ENCODE measurements around the gene SPEM2. TPM values are rescaled to one million over a fixed set of nuclear protein-coding genes. Genes with fewer than 3 reads are reported as not detected.

The SPEM2 gene
- total RNA-seq, 1 donor from 2014 or later = not detected

DNA sequence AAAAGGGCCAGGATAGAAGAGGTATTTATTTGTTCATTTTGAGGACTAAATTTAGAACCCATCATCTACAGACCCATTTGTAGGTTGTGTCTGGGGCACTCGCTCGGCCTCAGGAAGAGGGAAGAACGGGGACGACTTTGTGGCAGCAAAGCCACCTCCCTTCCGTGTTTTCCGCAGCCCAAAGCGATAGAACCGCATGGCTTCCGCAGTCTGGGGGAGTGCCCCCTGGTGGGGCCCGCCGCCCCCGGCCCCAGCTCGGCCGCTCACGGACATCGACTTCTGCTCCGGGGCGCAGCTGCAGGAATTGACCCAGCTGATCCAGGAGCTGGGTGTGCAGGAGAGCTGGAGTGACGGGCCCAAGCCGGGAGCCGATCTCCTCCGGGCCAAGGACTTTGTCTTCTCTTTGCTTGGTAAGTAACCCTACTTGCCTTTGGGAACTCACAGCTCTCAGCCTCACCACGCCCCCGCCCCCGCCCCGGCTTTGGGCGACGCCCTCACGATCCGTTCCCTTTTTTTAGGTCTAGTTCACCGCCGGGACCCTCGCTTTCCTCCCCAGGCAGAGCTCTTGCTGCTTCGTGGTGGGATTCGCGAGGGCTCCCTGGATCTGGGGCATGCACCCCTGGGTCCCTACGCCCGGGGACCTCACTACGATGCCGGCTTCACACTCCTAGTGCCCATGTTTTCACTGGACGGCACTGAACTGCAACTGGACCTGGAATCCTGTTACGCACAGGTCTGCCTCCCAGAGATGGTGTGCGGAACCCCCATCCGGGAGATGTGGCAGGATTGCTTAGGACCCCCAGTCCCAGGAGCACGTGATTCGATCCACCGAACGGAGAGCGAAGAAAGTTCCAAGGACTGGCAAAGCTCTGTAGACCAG is 10.5 kb downstream of the SPEM2 start:
- peak overlapping the region; percentile 45 to 52 for H3K27ac ChIP-seq
- peak overlapping the region; percentile 59 to 69 for H3K4me3 ChIP-seq
- H3K9me3 ChIP-seq = no peaks in the 10 kb centered on the region
- peak in 1 of 2 donors; percentile 74 for DNase-seq (ENCODE audit: low spot score in 2 of 2)
- H3K36me3 ChIP-seq = no peaks in the 10 kb centered on the region
- intact Hi-C loops (cut with DNase I) = loop anchor here (1.0 to 2.0 kb wide), 4 partner anchors 19 to 125 kb away; partner anchors contain the start of genes KCTD11, SENP3 and TMEM256
- TF ChIP-seq, protein P1, sequence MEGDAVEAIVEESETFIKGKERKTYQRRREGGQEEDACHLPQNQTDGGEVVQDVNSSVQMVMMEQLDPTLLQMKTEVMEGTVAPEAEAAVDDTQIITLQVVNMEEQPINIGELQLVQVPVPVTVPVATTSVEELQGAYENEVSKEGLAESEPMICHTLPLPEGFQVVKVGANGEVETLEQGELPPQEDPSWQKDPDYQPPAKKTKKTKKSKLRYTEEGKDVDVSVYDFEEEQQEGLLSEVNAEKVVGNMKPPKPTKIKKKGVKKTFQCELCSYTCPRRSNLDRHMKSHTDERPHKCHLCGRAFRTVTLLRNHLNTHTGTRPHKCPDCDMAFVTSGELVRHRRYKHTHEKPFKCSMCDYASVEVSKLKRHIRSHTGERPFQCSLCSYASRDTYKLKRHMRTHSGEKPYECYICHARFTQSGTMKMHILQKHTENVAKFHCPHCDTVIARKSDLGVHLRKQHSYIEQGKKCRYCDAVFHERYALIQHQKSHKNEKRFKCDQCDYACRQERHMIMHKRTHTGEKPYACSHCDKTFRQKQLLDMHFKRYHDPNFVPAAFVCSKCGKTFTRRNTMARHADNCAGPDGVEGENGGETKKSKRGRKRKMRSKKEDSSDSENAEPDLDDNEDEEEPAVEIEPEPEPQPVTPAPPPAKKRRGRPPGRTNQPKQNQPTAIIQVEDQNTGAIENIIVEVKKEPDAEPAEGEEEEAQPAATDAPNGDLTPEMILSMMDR (IDR thresholded peaks at IDR 0.05) = no peak
- H3K27me3 ChIP-seq = peaks cover 14% of the 10 kb centered on the region
- H3K4me1 ChIP-seq = peaks cover 18 to 36% of the 10 kb centered on the region in 2 donors

DNA sequence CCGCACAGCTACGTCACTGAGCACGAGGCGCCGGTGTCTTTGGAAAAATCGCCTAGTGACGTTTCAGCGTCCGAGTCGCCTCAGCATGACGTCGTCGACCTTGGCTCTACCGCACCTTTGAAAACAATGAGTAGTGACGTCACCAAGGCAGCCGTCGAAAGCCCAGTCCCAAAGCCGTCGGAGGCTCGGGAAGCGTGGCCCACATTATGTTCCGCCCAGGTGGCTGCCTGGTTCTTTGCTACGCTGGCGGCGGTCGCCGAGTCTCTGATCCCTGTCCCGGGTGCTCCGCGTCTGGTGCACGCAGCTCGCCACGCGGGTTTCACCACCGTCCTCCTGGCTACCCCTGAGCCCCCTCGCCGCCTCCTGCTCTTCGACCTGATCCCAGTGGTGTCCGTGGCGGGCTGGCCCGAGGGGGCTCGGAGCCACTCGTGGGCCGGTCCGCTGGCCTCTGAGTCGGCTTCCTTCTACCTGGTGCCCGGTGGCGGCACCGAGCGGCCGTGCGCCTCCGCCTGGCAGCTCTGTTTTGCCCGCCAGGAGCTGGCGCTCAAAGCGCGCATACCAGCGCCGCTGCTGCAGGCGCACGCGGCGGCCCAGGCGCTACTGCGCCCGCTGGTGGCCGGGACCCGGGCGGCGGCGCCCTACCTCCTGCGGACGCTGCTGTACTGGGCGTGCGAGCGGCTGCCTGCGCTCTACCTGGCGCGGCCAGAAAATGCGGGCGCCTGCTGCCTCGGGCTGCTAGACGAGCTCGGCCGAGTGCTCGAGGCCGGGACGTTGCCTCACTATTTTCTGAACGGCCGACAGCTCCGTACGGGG is 11.3 kb downstream of the SPEM2 start:
- intact Hi-C loops (cut with DNase I) = loop anchor here (1.0 to 2.0 kb wide), 4 partner anchors 18 to 124 kb away; partner anchors contain the start of genes KCTD11, POLR2A and SENP3
- peak overlapping the region; percentile 45 to 62 for H3K27ac ChIP-seq
- H3K9me3 ChIP-seq = no peaks in the 10 kb centered on the region
- DNase-seq (ENCODE audit: low spot score in 2 of 2) = peak in 1 of 2 donors; percentile 86
- peaks cover 14% of the 10 kb centered on the region for H3K27me3 ChIP-seq
- peaks cover 18 to 36% of the 10 kb centered on the region in 2 donors for H3K4me1 ChIP-seq
- peak overlapping the region; percentile 59 to 69 for H3K4me3 ChIP-seq
- H3K36me3 ChIP-seq = no peaks in the 10 kb centered on the region
- TF ChIP-seq, protein P1 (IDR thresholded peaks at IDR 0.05) = peak; percentile 61 to 89 (median 76)

DNA sequence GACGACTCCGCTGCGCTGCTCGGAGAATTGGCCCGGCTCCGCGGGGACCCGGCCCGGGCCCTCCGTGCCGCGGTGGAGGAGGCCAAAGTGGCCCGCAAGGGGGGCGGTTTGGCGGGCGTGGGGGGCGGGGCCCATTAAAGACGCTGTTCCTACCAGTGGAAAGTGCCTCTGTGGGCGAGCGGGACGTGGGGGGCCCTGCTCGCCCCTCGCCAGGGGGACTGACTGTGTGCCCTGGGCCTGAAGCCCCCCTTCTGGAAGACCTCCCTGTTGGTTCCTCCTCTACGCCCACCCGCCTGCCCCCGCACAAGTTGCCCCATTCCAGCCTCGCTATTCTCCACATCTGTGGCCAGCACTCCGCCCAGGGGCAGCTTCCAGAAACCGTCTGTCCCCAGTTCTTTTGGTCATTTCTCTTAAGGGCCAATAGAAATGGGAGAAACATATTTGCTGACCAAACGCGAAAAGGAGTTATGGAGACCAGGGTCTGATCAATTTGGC is 12.0 kb downstream of the SPEM2 start:
- Histone ChIP-seq H3K9me3 (no peaks in the 10 kb centered on the region), H3K27me3 (peaks cover 14% of the 10 kb centered on the region), H3K4me1 (peaks cover 18 to 36% of the 10 kb centered on the region in 2 donors), H3K36me3 (no peaks in the 10 kb centered on the region), H3K27ac (peak overlapping the region in 1 of 2 donors; percentile 45), H3K4me3 (peak overlapping the region; percentile 45 to 69)
- no peak for DNase-seq (ENCODE audit: low spot score in 2 of 2)
- intact Hi-C loops (cut with DNase I) = loop anchor here (1.0 to 2.0 kb wide), 3 partner anchors 17 to 123 kb away; partner anchors contain the start of genes POLR2A and SENP3
- TF ChIP-seq, protein P1 (IDR thresholded peaks at IDR 0.05) = no peak

DNA sequence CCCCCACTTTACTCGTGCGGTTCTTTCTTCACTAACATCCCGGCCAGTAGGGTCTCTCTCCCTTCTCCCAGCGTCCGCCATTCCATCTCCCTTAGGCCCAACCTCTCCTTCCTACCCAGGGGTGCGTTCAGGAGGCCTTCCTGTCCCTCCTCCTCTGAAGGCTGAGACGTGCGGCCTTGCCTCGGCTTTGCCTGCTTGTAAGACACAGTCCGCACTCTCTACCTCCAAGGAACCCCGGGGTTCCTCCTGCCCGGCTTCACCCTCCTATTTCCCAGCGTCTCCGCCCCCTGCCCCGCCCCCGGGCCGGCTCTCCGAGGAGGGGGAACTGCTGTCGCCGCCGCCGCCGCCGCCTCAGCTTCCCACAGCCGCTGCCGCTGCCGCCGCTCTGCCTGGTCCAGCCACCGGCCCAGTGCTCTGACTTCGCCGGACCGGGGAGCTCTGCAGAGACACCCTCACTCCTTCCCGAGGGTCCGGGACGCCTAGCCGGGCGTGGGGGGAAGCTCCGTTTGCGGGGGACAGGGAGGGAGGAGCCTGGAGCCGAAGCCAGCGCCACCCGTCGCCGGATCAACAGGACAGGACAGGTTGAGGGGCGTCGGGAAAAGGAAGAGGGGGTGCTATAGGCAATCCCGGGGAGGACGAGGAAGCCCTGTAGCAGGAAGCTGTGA is 12.7 kb downstream of the SPEM2 start:
- Histone ChIP-seq H3K9me3 (no peaks in the 10 kb centered on the region), H3K4me1 (peaks cover 18 to 36% of the 10 kb centered on the region in 2 donors), H3K36me3 (no peaks in the 10 kb centered on the region), H3K4me3 (peak overlapping the region; percentile 45 to 69), H3K27me3 (peaks cover 14% of the 10 kb centered on the region), H3K27ac (peak overlapping the region in 1 of 2 donors; percentile 25)
- intact Hi-C loops (cut with DNase I) = loop anchor here (1.0 to 2.0 kb wide), 4 partner anchors 17 to 123 kb away; partner anchors contain the start of genes POLR2A and SENP3
- TF ChIP-seq, protein P1 (IDR thresholded peaks at IDR 0.05) = no peak
- DNase-seq (ENCODE audit: low spot score in 2 of 2) = no peak
